ENCODE measurements around the gene PRDM11. TPM values are rescaled to one million over a fixed set of nuclear protein-coding genes. Genes with fewer than 3 reads are reported as not detected.

Gene PRDM11
- total and polyA plus RNA-seq, 9 donors = 8.7 to 45.4 (median 28.9) TPM

GRCh38 chr11:45272701-45273100 is 126.3 kb downstream of the PRDM11 start:
- H3K36me3 ChIP-seq = no peaks in the 10 kb centered on the region
- TF ChIP-seq CTCF (IDR thresholded peaks at IDR 0.05) = no peak
- no peak for TF ChIP-seq POLR2A (IDR thresholded peaks at IDR 0.05)
- no peak for TF ChIP-seq EP300 (IDR thresholded peaks at IDR 0.05)
- no peak for DNase-seq
- H3K4me1 ChIP-seq (ENCODE audit: insufficient read depth) = no peaks in the 10 kb centered on the region
- WGBS, 3 donors = 59 to 65% (median 61%) methylated on average over 2 of the region's 2 CpGs
- H3K27ac ChIP-seq = no peak overlapping the region
- intact Hi-C loops (cut with DNase I) = no loop called here
- no peaks in the 10 kb centered on the region for H3K9me3 ChIP-seq
- H3K27me3 ChIP-seq = no peaks in the 10 kb centered on the region
- H3K4me3 ChIP-seq = no peak overlapping the region

GRCh38 chr11:45273509-45273908 is 127.1 kb downstream of the PRDM11 start:
- TF ChIP-seq CTCF (IDR thresholded peaks at IDR 0.05) (no peak), EP300 (IDR thresholded peaks at IDR 0.05) (no peak), POLR2A (IDR thresholded peaks at IDR 0.05) (no peak)
- DNase-seq = no peak
- Histone ChIP-seq H3K27ac (no peak overlapping the region), H3K9me3 (no peaks in the 10 kb centered on the region), H3K4me3 (no peak overlapping the region), H3K27me3 (no peaks in the 10 kb centered on the region), H3K4me1 (ENCODE audit: insufficient read depth) (no peaks in the 10 kb centered on the region), H3K36me3 (no peaks in the 10 kb centered on the region)
- WGBS, 3 donors = 59 to 73% (median 64%) methylated on average over 6 of the region's 6 CpGs
- intact Hi-C loops (cut with DNase I) = no loop called here

- no peak for TF ChIP-seq CTCF (IDR thresholded peaks at IDR 0.05)
- no peak for TF ChIP-seq POLR2A (IDR thresholded peaks at IDR 0.05)
- TF ChIP-seq EP300 (IDR thresholded peaks at IDR 0.05) = no peak
- Histone ChIP-seq H3K27ac (no peak overlapping the region), H3K4me3 (no peak overlapping the region), H3K9me3 (no peaks in the 10 kb centered on the region), H3K4me1 (ENCODE audit: insufficient read depth) (no peaks in the 10 kb centered on the region), H3K36me3 (no peaks in the 10 kb centered on the region), H3K27me3 (no peaks in the 10 kb centered on the region)
- WGBS, 3 donors = 73 to 78% (median 77%) methylated on average over 4 of the region's 4 CpGs
- intact Hi-C loops (cut with DNase I) = no loop called here
- DNase-seq = no peak
These were observed 127.8 kb downstream of the PRDM11 start for GRCh38 chr11:45274206-45274605.

- DNase-seq = no peak
- TF ChIP-seq POLR2A (IDR thresholded peaks at IDR 0.05) (no peak), CTCF (IDR thresholded peaks at IDR 0.05) (no peak), EP300 (IDR thresholded peaks at IDR 0.05) (no peak)
- H3K27me3 ChIP-seq = no peaks in the 10 kb centered on the region
- H3K27ac ChIP-seq = no peak overlapping the region
- H3K4me1 ChIP-seq (ENCODE audit: insufficient read depth) = no peaks in the 10 kb centered on the region
- no peak overlapping the region for H3K4me3 ChIP-seq
- no peaks in the 10 kb centered on the region for H3K9me3 ChIP-seq
- 69 to 80% (median 72%) methylated on average over 4 of the region's 4 CpGs for WGBS, 3 donors
- intact Hi-C loops (cut with DNase I) = no loop called here
- H3K36me3 ChIP-seq = no peaks in the 10 kb centered on the region
These were observed 129.4 kb downstream of the PRDM11 start for GRCh38 chr11:45275828-45276227.

GRCh38 chr11:45278714-45279113 is 132.3 kb downstream of the PRDM11 start:
- H3K36me3 ChIP-seq = no peaks in the 10 kb centered on the region
- intact Hi-C loops (cut with DNase I) = no loop called here
- no peaks in the 10 kb centered on the region for H3K9me3 ChIP-seq
- no peak for DNase-seq
- TF ChIP-seq CTCF (IDR thresholded peaks at IDR 0.05) (no peak), EP300 (IDR thresholded peaks at IDR 0.05) (no peak), POLR2A (IDR thresholded peaks at IDR 0.05) (no peak)
- no peaks in the 10 kb centered on the region for H3K4me1 ChIP-seq (ENCODE audit: insufficient read depth)
- H3K4me3 ChIP-seq = no peak overlapping the region
- no peaks in the 10 kb centered on the region for H3K27me3 ChIP-seq
- no peak overlapping the region for H3K27ac ChIP-seq
- WGBS, 3 donors = 80 to 85% (median 81%) methylated on average over 4 of the region's 4 CpGs
